Smooth muscle cell of the brain vasculature (primary cell): ENCODE data around the gene SCRN2.
A peak's percentile ranks its signal among the peaks of the same experiment; 100 is the strongest.

Experiments
- DNase-seq: peaks from one replicate; pipeline ENCODE4 v3.0.0-alpha.2; 2012; ENCODE audit warnings: low read depth, low spot score

SCRN2 gene

DNA sequence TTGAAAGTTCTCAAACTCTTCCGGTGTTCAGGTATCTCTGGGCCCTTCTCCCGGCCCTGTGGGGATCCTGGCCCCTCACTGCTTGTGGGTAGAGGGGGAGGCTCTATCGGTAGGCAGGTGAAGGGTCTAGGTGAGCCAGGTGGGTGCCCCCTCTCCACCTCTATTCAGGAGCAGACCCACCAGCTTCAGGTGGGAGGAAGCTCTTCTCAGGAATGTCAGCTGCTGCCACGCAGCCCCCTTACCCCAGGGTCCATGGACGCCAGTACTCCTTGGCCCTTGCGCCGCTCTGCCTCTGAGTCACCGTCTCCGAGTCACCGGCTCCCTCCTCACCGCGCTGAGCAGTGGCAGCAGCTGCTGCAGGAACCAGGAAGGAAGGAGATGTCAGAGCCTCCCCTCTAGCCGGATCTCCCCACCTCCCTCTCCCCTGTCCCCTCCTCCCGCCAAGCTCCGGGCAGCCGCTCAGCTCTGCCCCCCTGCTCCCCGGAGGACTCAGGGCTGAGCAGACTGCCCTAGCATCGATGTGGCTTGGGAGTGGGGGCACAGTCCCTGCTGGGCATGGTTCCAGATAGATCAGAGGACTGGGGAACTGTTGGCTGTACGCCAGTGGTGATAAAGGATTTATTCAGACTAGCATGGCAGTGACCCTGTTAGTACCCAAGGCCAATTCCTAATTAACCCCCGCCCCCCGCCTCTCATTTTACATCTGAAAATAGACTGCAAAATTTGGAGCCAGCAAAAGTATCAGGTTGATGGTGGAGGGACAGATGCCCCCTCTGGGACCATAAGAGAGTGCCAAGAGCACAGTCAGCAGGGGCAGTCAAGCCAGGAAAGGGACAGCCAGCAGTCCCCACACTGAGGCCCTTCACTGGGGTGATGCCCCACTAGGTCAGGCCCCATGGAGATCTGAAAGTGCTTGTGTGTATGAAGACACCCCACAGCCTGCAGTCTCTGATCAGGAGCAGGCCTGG, 19.4 kb downstream of the SCRN2 start, which contains the start of gene OSBPL7:
OSBPL7 (minus strand) TSS at position 371 of the 968 bp plus-strand sequence. CDS start 1,516 bp downstream, outside the sequence.
- no peak for DNase-seq

DNA sequence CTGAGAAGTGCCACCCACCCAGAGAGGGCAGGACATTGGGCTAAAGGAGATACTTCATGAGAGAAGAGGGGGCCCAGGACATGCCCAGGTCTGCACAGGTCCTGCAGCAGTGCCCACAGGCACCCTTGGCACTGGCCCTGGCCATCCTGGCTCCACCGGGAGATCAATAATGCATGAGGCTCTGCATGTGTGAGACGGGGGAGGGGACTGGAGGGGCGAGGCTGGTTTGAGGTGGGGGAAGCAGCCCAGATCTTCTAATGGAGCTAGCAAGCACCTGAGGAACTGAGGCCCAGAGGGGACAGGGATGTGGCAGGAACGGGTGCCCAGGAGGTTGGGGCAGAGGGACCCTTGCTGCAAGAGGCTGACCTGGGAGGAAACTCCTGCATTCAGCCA, 20.0 kb downstream of the SCRN2 start:
- DNase-seq, result no peak

- no peak for DNase-seq
Measured at GRCh38 chr17:47820033-47820789, 20.9 kb downstream of the SCRN2 start.

GRCh38 chr17:47819475-47819874, 21.6 kb downstream of the SCRN2 start:
- DNase-seq, result no peak

DNA sequence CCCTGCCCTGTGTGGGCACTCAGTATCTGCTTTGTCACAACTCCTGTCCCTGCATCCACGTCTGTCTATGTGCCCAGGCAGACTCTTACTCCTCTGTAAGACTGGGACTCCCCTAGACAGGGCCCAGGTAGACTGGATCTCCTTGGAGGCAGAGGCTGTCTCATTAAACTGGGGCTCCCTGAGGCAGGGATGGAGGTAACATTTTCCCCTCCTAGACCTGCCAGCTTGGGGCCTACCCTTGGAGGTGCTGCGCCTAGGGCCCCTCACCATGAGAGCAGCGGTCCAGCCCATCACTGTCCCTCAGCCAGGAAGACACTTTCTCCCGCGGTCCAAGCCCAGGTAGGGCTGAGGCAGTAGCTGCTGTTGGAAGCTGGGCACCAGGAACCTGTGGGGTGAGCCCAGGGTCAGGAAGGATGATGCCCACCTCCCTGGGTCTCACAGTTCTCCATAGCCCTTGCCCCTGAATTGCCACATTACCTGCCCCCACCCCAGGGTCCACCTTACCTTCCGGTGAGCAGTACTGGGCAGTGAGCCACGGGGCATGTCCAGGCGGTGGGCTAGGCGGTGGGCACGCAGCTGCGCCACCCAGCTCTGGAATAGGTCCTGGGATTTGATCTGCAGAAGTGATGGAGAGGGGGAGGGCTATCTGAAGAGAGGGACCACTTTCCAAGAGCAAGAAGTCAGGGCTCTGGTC, 22.9 kb downstream of the SCRN2 start:
- DNase-seq, result no peak

GRCh38 chr17:47816947-47817346, 24.1 kb downstream of the SCRN2 start:
- no peak for DNase-seq

DNA sequence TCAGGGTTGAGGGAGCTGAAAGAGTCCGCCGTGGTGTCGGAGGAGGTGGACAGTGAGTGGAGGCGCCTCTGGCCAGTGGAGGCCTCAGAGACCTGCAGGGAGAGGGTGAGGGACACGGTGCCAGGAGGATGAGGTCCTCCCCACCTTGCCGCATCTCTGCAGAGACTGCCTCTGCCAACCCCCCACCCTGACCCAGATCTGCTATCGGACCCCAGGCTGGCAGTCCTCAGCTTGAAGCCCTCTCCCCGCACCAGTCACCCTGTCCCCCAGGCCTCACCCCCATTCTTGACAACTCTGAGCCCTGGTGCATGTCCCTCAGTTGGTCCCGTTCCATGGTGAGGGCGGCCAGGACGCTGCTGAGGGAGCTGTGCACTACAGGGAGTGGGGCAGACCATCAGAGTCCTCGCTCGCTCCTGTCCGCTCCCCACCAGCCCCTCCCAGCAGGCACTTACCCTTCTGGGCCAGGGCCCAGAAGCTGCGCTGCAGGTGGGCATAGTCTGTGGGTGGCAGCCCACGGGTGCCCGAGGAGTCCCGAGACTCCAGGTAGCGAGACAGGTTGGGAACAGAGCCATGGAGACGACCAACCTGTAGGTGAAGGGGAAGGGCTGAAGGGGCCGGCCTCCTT, 24.9 kb downstream of the SCRN2 start:
- no peak for DNase-seq

- no peak for DNase-seq
Measured at GRCh38 chr17:47815106-47815918, 25.8 kb downstream of the SCRN2 start.

DNA sequence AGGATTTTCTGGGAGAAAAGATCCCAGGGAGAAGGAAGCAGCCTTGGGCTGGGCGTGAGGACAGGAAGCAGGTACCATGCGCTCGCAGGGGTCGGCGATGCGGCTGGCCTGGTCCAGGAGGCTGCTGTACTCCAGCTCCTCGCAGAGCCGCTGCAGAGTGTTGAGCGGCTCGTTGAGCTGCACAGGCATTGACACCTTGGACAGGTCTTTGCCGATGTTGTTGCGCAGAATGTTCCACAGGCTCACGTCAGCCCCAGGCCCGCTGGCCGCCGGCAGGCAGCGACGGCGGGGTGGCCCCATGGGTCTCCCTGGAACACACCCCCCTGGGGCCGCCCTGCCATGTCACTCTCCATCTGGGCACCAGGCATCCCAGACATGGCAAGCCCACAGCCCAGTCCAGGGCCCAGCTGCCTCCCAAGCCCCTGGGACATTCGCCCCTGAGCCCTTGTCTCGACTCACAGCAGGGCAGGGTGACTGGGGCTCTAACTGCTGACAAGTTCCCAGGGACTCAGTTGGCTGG, 27.5 kb downstream of the SCRN2 start:
- no peak for DNase-seq

DNA sequence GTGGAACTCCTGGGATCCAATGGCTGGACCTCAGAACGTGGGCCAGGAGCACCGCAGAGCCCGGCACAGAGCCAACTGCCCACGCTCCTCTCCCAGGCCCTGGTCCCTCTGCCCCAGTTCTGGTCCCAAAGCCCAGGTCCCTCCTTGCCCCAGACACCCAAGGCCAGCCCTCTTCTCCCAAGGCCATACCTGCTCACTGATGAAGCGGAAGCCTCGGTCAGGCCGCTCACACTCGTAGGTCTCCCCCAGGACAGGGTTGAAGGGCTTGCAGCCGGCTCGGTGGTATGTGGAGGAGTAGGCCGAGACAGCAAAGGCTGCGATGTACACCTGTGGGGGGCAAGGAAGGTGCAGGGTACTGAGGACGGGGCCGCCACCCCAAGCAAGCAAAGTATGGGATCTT, 28.0 kb downstream of the SCRN2 start:
- no peak for DNase-seq

GRCh38 chr17:47812146-47812920, 28.7 kb downstream of the SCRN2 start:
- no peak for DNase-seq

- DNase-seq, result no peak
Measured at GRCh38 chr17:47811709-47812108, 29.4 kb downstream of the SCRN2 start.

DNA sequence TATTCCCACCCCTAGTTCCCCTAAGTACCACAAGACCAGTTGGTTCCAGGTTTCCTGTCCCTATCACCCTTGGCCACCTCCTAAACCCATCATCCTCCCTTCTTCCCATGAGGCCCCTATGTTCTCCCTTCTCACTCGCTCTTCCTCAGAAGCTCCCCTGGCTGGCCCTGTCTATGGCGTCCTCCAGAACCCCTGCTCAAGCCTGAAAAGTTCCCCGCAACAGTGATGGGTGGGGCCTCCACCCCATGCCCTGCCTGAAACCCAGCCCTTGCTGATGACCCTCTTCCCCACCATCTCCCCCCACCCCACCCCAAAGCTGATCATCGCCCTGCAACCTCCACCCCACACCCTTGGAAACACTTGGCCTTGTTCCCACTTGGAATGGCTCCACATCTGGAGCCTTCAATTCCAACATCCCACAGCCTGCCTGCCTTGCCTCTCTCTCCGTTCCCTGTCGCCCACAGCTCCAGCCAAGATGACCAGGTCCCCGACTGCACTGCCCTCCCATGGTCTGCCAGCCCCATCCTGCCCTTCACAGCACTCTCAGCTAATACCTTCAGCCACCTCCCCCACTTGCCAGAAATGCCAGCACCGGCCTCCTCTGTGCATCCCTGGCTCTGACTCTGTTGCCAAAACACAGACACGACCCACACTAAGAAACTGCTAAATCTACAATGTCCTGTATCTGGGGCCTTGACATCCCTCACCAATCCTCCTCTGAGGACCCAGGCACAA, 30.0 kb downstream of the SCRN2 start:
- DNase-seq, result no peak

- DNase-seq, result peak; percentile 58
Measured at GRCh38 chr17:47810200-47810821, 30.8 kb downstream of the SCRN2 start.

DNA sequence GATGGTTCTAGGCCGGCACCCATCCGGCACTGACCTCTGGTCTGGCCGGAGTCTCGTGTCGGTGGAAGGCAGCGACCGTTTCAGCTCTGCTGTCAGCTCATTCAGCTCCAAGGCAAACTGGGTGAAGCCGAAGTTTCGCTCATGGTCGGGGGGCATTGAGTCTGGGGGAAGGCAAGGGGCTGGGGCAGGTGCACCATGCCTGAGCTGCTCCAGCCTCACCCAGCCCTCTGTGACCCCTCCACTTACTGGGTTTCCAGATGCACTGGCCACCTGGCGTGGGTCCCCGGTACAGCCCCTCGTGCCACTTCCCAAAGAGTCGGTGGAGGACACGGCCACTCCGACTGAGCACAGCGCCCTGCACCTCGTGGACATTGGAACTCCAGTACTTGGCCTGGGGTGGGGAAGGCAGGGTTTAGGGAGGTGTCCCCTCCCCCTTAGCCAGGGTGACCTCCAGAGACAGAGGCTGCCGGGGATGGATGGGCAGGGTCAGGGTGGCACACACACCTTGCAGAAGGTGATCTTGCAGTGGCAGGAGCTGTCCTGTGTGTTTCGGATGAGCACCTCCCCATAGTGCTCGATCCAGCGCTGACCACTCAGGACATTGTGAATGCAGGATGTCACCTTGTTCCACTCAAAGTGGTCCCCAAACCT, 32.1 kb downstream of the SCRN2 start:
- no peak for DNase-seq

DNA sequence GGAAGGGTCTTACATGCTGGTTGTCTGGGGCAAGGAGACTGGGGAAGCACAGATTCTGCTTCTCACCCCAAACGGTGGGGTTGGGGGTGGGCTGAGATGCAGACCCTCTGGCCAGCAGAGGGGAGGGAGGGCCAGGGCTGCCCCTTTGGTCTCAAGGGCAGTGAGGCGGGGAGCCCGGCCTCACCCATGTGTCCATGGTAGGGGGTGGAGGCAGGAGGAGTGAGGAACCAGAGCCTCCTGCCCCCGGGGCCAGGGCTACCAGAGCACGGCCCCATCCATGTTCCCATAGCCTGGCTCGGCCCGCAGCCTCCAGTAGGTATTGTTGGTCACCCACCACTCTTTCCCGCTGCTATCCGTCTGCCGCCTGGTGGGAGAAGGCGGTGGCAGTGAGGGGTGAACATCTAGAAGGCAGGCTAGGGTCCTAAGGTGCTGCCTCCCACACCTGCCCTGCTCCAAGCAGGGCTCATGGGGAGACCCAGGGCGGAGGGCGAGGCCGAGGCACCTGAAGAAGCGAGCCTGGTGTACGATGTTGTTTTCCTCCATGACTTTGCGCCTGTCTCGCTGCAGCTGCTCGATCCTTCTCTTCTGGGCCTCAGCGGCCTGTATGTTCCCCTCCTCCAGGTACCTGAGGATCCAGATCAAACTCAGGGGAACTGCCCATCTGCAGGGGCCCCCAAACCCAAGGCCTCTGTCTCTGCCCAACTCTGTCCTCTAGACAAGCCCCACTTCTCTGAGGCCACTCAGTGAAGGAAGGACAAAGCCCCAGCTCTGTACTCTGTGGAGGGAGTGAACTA, 32.8 kb downstream of the SCRN2 start:
- no peak for DNase-seq

DNA sequence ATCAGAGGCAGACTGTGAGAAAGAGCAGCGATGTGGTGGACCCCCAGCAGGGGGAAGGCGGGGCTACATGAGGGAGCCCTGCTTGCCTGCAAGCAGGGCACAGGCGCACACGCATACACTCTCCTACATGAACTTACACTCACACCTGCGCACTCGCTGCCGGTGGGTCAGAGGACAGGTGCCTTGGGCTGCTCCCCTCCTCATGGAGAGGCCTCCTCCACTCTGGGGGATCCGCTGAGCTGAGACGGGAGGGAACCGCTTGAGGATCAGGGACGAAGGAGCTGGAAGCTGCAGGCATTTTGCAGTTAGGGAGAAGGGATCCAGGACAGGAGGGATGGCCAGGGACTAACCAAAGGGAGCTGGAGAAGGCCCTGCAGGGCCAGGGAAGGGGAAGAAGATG, 33.7 kb downstream of the SCRN2 start:
- DNase-seq, result no peak
